Prostate gland (tissue), 2 donors: Measurements from ENCODE around the gene COL1A2.

Experiments used
- CTCF ChIP-seq, 4 experiments: fragments of 200-600 bp in 2 of 4; fragments of 450-650 bp in 2 of 4; sonication (generic) in 2 of 4; IDR thresholded peaks; 1 replicate in 3 of 4; 2 replicates in 1 of 4; pipeline ENCODE4 v1.5.1; 2016 to 2019; ENCODE audit warnings: antibody characterized with exemption in 4 of 4, mild to moderate bottlenecking in 2 of 4, moderate library complexity in 2 of 4
- POLR2A ChIP-seq: fragments of 450-650 bp; IDR thresholded peaks from one replicate; pipeline ENCODE4 v1.6.1; 2016; ENCODE audit warnings: antibody characterized with exemption, mild to moderate bottlenecking
- POLR2AphosphoS5 ChIP-seq: sonication (generic); formaldehyde crosslinking; IDR thresholded peaks from one replicate; pipeline ENCODE4 v1.6.1; 2017; ENCODE audit warnings: antibody characterized with exemption

- TF ChIP-seq CTCF (IDR thresholded peaks at IDR 0.05) (no peak), POLR2A (no peak), POLR2AphosphoS5 (no peak)
These were observed 51.0 kb downstream of the COL1A2 start for GRCh38 chr7:94445696-94446194.
